NCI-H446 treated with DMSO at 0.1 percent for 48 hours (cell line): Measurements from ENCODE around the gene GREB1L.

Experiments used
- DNase-seq: peaks from one replicate; lab custom pipeline; 2025; lab: John Stamatoyannopoulos, UW

GREB1L gene

GRCh38 chr18:21450503-21450902 is 208.5 kb downstream of the GREB1L start:
- DNase-seq: no peak

GRCh38 chr18:21450913-21451312 is 208.9 kb downstream of the GREB1L start:
- no peak for DNase-seq

GRCh38 chr18:21451851-21452250 is 209.8 kb downstream of the GREB1L start:
- DNase-seq: no peak

- DNase-seq: no peak
Observed at GRCh38 chr18:21452276-21452780, 210.3 kb downstream of the GREB1L start.

- no peak for DNase-seq
Observed at GRCh38 chr18:21452796-21453510, 210.9 kb downstream of the GREB1L start.

- DNase-seq: no peak
Observed at GRCh38 chr18:21453511-21453901, 211.5 kb downstream of the GREB1L start.

- DNase-seq: no peak
Observed at GRCh38 chr18:21454725-21455124, 212.7 kb downstream of the GREB1L start.

GRCh38 chr18:21456428-21457178 is 214.6 kb downstream of the GREB1L start:
- DNase-seq: no peak

GRCh38 chr18:21457179-21457535 is 215.1 kb downstream of the GREB1L start:
- no peak for DNase-seq

- DNase-seq: no peak
Observed at GRCh38 chr18:21458310-21458709, 216.3 kb downstream of the GREB1L start.

GRCh38 chr18:21458788-21459187 is 216.8 kb downstream of the GREB1L start:
- no peak for DNase-seq

GRCh38 chr18:21459706-21460286 is 217.8 kb downstream of the GREB1L start:
- no peak for DNase-seq

GRCh38 chr18:21461460-21461859 is 219.4 kb downstream of the GREB1L start:
- no peak for DNase-seq

- DNase-seq: no peak
Observed at GRCh38 chr18:21463718-21464117, 221.7 kb downstream of the GREB1L start.

- DNase-seq: no peak
Observed at GRCh38 chr18:21468514-21469164, 226.6 kb downstream of the GREB1L start.

- no peak for DNase-seq
Observed at GRCh38 chr18:21472741-21473140, 230.7 kb downstream of the GREB1L start.

- no peak for DNase-seq
Observed at GRCh38 chr18:21474621-21475020, 232.6 kb downstream of the GREB1L start.

- no peak for DNase-seq
Observed at GRCh38 chr18:21479721-21480120, 237.7 kb downstream of the GREB1L start.

- DNase-seq: no peak
Observed at GRCh38 chr18:21481739-21482138, 239.7 kb downstream of the GREB1L start.

GRCh38 chr18:21483051-21483450 is 241.0 kb downstream of the GREB1L start:
- no peak for DNase-seq

- no peak for DNase-seq
Observed at GRCh38 chr18:21484851-21485636, 243.0 kb downstream of the GREB1L start.
